A549 treated with Mapracorat at 1 μM for 4 hours (cell line): ENCODE measurements around the gene ABHD1. TPM values are rescaled to one million over a fixed set of nuclear protein-coding genes. Genes with fewer than 3 reads are reported as not detected.

ENCODE experiments used
- total RNA-seq: library from RNA; stranded (reverse); fragments of 200-300 nt; extraction: Qiagen RNA extraction; gene quantifications from 5 replicates; pipeline ENCODE4 v1.2.3, GENCODE V29; 2022

Gene ABHD1
- total RNA-seq = 0.77 to 2.1 TPM (median 1.5 TPM) in 5 replicates

DNA sequence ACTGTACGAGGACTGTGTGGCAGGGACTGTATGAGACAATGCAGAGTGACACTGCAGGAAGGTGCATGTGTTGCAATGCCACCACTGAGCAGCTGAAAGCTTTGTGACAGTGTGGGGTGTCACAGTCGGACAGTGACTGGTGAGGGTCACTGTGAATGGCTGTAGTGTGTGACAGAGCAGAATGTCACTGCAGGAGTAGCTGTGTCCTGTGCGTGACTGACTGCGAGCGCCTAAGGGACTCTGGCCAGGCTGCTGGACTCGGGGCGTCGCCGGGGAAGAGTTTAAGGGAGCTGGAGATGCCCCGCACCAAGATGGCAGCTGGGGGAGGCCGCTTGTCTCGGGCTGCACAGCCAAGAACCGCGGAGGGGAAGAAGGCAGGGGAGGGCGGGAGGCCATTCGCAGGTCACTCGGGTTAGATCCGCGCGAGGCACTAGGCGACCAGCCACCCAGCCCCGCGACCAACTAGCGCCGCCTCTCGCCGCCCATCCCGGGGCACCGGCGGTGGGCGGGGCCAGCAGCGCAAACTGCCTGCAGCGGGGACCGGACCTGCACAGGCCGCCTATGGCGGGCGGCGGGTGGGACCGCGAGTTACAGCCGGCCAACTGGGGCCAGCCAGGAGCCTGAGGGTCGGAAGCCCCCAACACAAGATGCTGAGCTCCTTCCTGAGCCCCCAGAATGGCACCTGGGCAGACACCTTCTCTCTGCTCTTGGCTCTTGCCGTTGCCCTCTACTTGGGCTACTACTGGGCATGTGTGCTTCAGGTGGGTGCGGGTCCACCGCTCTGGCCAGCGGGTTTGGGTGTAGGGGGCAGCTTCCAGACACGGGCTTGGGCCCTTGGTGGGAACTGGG is at the start of gene ABHD1:
Gene ABHD1, plus strand, starts transcription at position 514 of the 849 bp plus-strand sequence. Its CDS starts 134 bp downstream, at position 648.

DNA sequence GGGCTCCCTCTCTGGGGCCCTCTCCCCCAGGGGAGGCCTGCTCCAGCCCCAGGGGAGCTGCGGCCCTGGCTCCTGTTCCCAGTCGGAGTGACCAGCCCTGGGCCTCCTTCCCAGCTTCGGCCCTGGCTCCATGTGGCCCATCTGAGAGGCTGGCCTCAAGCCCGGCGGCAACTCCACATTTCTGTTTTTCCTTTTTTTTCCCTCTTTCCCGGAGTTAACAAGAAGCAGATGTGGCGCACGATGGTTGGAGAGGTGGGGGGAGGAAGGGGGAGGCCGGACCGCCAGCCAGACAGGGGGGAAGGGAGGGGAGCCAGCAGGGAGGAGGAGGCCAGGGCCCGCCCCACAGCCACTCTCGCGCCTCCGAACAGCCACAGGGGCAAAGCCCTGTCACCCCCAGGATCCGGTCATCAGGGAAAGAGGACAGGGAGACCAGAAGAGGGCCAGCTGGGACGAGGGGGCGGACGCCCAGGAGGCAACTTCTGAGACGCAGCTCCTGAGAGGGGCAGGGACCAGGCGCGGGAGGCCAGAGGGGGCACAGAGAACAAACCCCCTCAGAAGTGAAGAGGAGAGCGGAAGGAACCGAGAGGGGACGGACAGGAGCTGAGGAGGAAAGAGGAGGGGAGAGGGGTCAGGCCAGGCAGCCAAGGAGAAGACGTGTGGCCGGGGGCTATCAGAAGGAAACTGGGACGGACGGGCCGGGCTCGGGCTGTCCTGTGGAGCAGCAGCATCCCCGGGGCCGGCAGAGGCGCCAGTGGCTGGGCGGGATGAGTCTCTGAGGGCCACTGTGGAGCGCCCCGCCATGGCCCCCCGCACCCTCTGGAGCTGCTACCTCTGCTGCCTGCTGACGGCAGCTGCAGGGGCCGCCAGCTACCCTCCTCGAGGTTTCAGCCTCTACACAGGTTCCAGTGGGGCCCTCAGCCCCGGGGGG is 45.1 kb upstream of the ABHD1 start, which contains the start of gene EMILIN1:
Gene EMILIN1, plus strand, starts transcription at position 349 of the 928 bp plus-strand sequence. Its CDS starts 451 bp downstream, at position 800.

GRCh38 chr2:27086724-27087593 is 36.7 kb upstream of the ABHD1 start, which contains the start of gene KHK:
Gene KHK (plus strand): TSS chr2:27086772. CDS start chr2:27087260, 488 bp downstream.

GRCh38 chr2:27118525-27119329 is 4.9 kb upstream of the ABHD1 start, which contains the start of gene CGREF1:
Gene CGREF1 (minus strand): TSS chr2:27119128. CDS start chr2:27104366, 14,762 bp downstream.

DNA sequence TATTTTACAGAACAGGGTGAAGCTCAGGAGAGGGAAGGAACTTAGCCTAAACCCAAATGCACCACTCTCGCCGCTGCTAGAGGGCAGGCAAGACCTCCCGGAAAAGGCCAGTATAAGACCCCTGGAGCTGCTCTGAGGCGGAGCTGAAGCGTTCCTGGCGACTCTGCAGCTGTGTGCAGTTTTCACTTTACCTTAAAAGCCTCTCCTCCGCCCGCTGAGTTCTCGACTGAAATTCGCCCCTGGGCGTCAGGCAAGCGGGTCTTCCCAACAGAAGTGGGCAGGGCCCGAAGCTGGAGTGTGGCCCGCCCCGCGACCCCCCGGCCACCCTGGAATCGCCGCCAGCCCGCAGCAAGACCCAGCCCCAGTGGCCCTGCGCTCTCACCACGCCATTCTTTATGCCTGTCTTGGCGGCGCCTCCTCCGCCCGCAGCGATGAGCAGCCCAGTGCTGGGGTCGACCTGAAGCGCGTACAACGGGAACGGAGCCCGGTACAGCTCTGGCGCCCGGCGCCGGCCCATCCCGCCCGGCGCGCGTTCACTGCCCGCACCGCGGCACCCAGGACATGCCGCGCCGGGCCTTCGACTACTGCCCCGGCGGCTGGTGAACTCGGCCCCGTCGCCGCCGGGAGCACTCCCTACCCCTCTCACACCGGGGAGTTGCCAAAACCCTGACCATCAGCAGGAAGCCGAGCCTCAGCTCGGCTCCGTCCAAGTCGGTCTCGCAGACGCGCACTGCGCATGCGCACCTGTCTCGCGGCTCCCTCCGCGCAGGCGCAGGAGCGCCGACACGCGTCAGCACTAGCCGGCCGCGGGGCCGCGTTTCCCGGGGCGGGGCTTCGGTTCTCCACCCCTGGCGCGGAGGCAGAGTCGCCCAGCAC is 10.5 kb downstream of the ABHD1 start, which contains the start of gene PREB:
Gene PREB, minus strand, starts transcription at position 732 of the 876 bp plus-strand sequence. Its CDS starts 215 bp downstream, at position 517.

DNA sequence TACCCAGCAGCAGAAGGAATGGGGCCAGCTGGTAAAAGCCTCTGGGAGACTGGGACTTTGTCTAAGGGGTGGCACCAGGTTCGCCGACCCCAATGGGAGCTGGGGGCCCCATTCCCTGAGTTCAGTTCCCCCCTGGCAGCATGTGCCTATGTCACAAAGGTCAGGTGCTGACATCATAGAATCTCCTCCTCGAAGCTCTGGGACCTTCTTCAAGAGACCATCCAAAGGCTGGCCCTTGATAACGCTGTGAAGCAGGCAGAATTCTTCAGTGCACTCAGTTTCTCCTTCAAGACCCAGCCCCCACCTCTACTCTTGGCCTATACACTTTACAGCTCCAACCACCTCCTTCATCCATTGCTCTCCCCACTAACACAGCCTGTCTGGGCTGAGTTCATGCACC is 15.7 kb downstream of the ABHD1 start, which contains the start of gene PRR30:
Gene PRR30, minus strand, starts transcription at position 101 of the 400 bp plus-strand sequence. CDS start 1,081 bp downstream, outside the sequence.

DNA sequence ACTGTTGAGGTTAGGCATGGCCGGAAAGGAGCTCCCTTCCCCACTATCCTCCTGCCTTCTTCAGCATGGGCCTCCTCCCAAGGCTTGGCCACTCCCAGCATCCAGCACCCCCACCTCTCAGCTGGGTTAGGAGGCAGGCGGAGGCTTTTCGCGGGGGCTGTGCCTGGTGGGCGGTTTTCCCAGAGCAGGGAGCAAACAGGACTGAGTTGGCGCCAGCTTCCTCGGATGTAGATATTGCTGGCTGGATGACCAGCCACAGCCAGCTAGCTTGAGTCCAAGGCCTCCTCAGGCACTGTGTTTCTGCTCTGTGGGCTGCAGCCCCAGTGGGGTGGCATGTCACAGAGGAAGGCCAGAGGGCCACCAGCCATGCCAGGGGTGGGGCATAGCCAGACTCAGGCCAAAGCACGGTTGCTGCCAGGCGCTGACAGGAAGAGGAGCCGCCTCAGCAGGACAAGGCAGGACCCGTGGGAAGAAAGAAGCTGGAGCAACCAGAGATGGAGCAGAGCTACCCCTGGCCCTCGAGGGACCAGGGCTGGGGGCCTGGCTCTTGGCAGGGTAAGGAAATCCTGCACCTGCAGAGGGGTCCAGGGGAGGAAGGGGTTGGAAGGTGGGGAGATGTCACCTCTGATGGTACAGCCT is 25.3 kb downstream of the ABHD1 start, which contains the start of gene TCF23:
Gene TCF23, plus strand, starts transcription at position 204 of the 639 bp plus-strand sequence. Its CDS starts 130 bp downstream, at position 334.

Other genes starting within 250 kb of the ABHD1 start
- gene MAPRE3, start 153.2 kb upstream of the ABHD1 start, total RNA-seq = 9.4 to 12.8 TPM (median 10.7 TPM) in 5 replicates
- 53.5 to 68.3 TPM (median 65.9 TPM) in 5 replicates for gene TMEM214, start 90.8 kb upstream of the ABHD1 start, total RNA-seq
- 28.1 to 32.0 TPM (median 30.4 TPM) in 5 replicates for gene AGBL5, start 72.1 kb upstream of the ABHD1 start, total RNA-seq
- gene OST4, start 52.2 kb upstream of the ABHD1 start, total RNA-seq = 539 to 642 TPM (median 562 TPM) in 5 replicates
- gene EMILIN1, start 45.2 kb upstream of the ABHD1 start, total RNA-seq = 0.27 to 0.56 TPM (median 0.47 TPM) in 5 replicates
- 7.6 to 10.4 TPM (median 10.2 TPM) in 5 replicates for gene KHK, start 37.0 kb upstream of the ABHD1 start, total RNA-seq
- 7.3 to 9.0 TPM (median 8.4 TPM) in 5 replicates for gene CGREF1, start 4.7 kb upstream of the ABHD1 start, total RNA-seq
- 44.7 to 60.1 TPM (median 58.3 TPM) in 5 replicates for gene PREB, start 10.8 kb downstream of the ABHD1 start, total RNA-seq
- not detected in 5 replicates for gene PRR30, start 15.6 kb downstream of the ABHD1 start, total RNA-seq
- not detected in 5 replicates for gene TCF23, start 25.2 kb downstream of the ABHD1 start, total RNA-seq
- gene ATRAID, start 88.2 kb downstream of the ABHD1 start, total RNA-seq = 206 to 230 TPM (median 222 TPM) in 5 replicates
- 61.6 to 71.0 TPM (median 63.7 TPM) in 5 replicates for gene SLC5A6, start 88.5 kb downstream of the ABHD1 start, total RNA-seq
- 51.1 to 65.2 TPM (median 61.1 TPM) in 5 replicates for gene CAD, start 93.6 kb downstream of the ABHD1 start, total RNA-seq
- 2.1 to 4.0 TPM (median 3.3 TPM) in 5 replicates for gene SLC30A3, start 139.2 kb downstream of the ABHD1 start, total RNA-seq
- not detected in 5 replicates for gene DNAJC5G, start 151.6 kb downstream of the ABHD1 start, total RNA-seq
- 0.70 to 1.3 TPM (median 0.91 TPM) in 5 replicates for gene TRIM54, start 158.6 kb downstream of the ABHD1 start, total RNA-seq
- gene UCN, start 184.6 kb downstream of the ABHD1 start, total RNA-seq = 0.30 to 2.8 TPM (median 1.4 TPM) in 5 replicates
- 76.5 to 95.8 TPM (median 85.5 TPM) in 5 replicates for gene MPV17, start 199.3 kb downstream of the ABHD1 start, total RNA-seq
- 55.1 to 62.9 TPM (median 59.6 TPM) in 5 replicates for gene GTF3C2, start 232.9 kb downstream of the ABHD1 start, total RNA-seq
- gene EIF2B4, start 246.5 kb downstream of the ABHD1 start, total RNA-seq = 53.2 to 61.0 TPM (median 54.0 TPM) in 5 replicates
- gene SNX17, start 246.8 kb downstream of the ABHD1 start, total RNA-seq = 134 to 145 TPM (median 142 TPM) in 5 replicates